AG10803 (cell line): ENCODE measurements around the gene DHX57.

Source experiments
- DNase-seq: peaks from one replicate; pipeline ENCODE4 v3.0.0; 2010; ENCODE audit warnings: low read depth
- H3K4me3 ChIP-seq: 2 replicates; pipeline ENCODE4 v1.5.1; 2011; ENCODE audit warnings: mild to moderate bottlenecking, low read length, control low read depth
- TF ChIP-seq, protein P1 (sequence below): conservative IDR thresholded peaks from 2 replicates; pipeline ENCODE4 v1.5.1; 2011; ENCODE audit warnings: mild to moderate bottlenecking, low read length, control low read depth, inconsistent platforms

DHX57 gene

DNA sequence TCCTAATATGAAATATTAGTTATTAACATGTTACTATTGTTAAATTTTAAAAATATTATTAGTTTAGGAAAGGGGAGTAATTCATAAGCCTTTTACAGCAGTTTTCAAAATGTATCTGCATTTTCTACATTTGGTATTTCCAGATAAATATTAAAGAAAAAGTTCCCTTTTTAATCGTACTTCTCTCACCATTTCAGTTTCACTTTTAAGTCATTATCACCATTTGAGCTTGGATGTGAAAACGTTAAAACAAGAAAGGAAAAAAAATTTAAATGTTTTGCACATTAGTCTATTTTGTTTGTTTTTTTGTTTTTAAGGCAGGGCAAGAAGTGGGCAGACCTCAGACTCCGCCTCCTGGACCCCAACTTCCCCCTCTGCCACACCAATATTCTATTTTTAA, 121.2 kb downstream of the DHX57 start:
- H3K4me3 ChIP-seq = peak overlapping the region; percentile 39
- DNase-seq = no peak
- TF ChIP-seq, protein P1, sequence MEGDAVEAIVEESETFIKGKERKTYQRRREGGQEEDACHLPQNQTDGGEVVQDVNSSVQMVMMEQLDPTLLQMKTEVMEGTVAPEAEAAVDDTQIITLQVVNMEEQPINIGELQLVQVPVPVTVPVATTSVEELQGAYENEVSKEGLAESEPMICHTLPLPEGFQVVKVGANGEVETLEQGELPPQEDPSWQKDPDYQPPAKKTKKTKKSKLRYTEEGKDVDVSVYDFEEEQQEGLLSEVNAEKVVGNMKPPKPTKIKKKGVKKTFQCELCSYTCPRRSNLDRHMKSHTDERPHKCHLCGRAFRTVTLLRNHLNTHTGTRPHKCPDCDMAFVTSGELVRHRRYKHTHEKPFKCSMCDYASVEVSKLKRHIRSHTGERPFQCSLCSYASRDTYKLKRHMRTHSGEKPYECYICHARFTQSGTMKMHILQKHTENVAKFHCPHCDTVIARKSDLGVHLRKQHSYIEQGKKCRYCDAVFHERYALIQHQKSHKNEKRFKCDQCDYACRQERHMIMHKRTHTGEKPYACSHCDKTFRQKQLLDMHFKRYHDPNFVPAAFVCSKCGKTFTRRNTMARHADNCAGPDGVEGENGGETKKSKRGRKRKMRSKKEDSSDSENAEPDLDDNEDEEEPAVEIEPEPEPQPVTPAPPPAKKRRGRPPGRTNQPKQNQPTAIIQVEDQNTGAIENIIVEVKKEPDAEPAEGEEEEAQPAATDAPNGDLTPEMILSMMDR = no peak

- TF ChIP-seq, protein P1 = no peak
- H3K4me3 ChIP-seq = peak overlapping the region; percentile 39
- no peak for DNase-seq
Measured at GRCh38 chr2:38754049-38754448, 121.7 kb downstream of the DHX57 start.

DNA sequence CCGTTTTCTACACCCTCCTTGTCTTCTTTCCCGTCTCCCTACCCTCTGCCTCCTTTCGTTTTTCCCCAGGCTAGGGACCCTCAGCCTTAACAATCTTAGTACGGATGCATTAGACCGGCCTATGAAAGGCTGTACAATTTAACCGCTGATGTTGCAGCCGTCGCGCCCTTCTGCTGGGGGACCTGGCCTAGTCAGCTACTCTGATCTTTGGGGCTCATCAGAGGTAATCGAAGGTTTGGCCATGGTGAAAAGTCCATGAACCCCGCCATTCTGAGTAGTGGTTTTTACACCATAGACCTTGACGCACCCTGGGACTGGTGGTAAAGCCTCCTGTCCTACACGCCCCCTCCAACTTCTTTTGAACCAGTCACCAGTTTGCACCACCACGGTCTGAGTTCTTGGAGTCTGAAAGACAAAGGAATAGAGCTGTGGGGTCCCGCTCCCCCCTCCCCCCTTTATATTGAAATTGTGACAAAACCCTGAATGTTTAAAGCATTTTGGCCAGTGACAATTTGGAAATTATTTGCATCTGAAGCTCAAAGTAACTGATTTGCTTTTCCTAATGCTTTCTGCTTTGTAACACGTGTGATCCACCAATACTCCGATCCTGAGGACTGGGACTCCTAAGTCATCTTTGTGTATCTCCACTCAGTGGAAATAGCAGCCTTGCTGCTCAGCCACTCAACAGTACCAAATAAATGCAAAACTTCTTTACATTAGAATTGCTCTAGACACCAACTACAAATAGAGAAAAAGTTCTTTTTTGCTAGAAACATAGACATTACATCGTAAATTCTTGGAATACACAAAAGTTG, 123.9 kb downstream of the DHX57 start:
- H3K4me3 ChIP-seq = peak overlapping the region; percentile 100
- no peak for DNase-seq
- TF ChIP-seq, protein P1 = no peak

- peak; percentile 100 for DNase-seq
- peak within 1 kb of the TSS; percentile 100 for H3K4me3 ChIP-seq
- TF ChIP-seq, protein P1 = no peak
Measured at GRCh38 chr2:38750891-38751595, 124.7 kb downstream of the DHX57 start, which contains the start of gene SRSF7. SRSF7 (minus strand) TSS chr2:38751361; CDS start chr2:38751256, 105 bp downstream.

DNA sequence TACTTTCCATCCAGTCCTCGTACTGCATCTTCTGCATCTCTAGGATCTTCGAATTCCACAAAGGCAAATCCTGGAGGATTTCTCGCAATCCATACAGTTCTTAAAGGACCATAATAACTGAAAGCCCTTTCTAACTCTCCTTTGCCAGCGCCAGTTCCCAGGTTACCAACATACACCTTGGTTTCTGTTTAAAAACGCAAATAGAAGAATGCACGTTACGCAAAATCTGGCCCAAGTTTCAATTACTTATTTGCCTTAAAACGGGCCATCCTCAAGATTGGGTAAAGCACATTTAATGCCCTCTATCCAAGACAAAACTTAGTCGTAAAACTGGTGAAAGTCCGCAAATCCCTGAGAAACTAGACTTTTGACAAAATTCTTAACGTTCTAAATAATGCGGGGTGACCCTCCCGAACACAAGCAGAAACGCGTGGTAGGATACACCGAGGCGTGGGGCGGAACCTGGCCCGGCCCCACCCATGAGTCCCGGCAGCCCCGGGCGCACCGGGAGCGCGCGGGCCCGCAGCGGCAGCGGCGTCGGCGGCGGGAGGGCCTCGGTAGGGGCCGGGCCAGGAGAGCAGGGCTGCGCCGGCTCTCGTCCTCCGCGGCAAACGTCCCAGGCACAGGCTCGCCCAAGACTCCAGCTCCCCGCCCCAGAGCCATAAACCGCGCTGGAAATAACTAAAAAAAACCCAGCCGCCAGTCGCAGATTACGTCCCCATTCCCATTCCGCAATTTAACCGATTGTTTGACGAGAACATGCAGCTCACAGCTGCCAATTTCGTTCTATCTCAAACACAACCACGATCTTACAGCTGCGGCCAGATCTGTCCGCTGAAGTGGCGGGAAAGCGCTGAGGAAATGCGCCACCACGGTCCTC, 125.5 kb downstream of the DHX57 start:
- peak overlapping the region; percentile 100 for H3K4me3 ChIP-seq
- DNase-seq = peak; percentile 32
- TF ChIP-seq, protein P1 = no peak

GRCh38 chr2:38748943-38749804, 126.6 kb downstream of the DHX57 start:
- DNase-seq = no peak
- TF ChIP-seq, protein P1 = no peak
- H3K4me3 ChIP-seq = peak overlapping the region; percentile 100
